ENCODE measurements around the gene FIGNL2. TPM values are rescaled to one million over a fixed set of nuclear protein-coding genes. Genes with fewer than 3 reads are reported as not detected.

Gene FIGNL2, protein sequence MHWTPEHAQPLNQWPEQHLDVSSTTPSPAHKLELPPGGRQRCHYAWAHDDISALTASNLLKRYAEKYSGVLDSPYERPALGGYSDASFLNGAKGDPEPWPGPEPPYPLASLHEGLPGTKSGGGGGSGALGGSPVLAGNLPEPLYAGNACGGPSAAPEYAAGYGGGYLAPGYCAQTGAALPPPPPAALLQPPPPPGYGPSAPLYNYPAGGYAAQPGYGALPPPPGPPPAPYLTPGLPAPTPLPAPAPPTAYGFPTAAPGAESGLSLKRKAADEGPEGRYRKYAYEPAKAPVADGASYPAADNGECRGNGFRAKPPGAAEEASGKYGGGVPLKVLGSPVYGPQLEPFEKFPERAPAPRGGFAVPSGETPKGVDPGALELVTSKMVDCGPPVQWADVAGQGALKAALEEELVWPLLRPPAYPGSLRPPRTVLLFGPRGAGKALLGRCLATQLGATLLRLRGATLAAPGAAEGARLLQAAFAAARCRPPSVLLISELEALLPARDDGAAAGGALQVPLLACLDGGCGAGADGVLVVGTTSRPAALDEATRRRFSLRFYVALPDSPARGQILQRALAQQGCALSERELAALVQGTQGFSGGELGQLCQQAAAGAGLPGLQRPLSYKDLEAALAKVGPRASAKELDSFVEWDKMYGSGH
- total RNA-seq: 1 to 10 TPM; 1.1 to 2.1 (median 1.3) TPM

DNA sequence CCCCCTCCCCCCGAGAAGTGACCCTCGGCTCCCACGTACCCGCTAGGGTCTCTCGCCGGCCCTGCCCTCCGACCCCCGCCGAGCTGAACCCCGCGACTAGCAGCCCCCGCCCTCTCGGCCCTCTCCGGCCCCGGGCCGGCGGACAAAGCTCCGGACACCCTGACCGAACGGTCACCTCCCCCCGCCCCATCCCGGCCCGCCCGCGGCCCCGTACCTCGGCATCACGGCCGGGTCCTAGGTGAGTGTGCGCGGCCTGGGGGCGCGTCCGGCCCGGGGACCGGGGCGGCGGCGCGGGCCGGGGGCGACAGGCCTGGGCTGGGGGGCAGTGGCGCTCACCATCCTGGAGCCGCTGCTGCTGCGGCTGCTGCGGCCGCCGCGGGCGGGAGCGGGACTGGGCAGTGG, at the start of gene FIGNL2:
Gene FIGNL2 (minus strand): TSS at position 393 of the 402 bp plus-strand sequence. CDS start 26,305 bp downstream, outside the sequence.
- H3K36me3 ChIP-seq: no peaks in the 10 kb centered on the region
- H3K27ac ChIP-seq: peak within 1 kb of the TSS; percentile 84 to 94 (median 92)
- no peaks in the 10 kb centered on the region for H3K9me3 ChIP-seq
- H3K4me3 ChIP-seq: peak within 1 kb of the TSS; percentile 63 to 80 (median 71)
- H3K27me3 ChIP-seq: peaks cover 0 to 22% of the 10 kb centered on the region in 2 donors
- TF ChIP-seq POLR2A (IDR thresholded peaks at IDR 0.05): no peak
- TF ChIP-seq EP300 (IDR thresholded peaks at IDR 0.05): no peak
- TF ChIP-seq, protein P1, sequence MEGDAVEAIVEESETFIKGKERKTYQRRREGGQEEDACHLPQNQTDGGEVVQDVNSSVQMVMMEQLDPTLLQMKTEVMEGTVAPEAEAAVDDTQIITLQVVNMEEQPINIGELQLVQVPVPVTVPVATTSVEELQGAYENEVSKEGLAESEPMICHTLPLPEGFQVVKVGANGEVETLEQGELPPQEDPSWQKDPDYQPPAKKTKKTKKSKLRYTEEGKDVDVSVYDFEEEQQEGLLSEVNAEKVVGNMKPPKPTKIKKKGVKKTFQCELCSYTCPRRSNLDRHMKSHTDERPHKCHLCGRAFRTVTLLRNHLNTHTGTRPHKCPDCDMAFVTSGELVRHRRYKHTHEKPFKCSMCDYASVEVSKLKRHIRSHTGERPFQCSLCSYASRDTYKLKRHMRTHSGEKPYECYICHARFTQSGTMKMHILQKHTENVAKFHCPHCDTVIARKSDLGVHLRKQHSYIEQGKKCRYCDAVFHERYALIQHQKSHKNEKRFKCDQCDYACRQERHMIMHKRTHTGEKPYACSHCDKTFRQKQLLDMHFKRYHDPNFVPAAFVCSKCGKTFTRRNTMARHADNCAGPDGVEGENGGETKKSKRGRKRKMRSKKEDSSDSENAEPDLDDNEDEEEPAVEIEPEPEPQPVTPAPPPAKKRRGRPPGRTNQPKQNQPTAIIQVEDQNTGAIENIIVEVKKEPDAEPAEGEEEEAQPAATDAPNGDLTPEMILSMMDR (IDR thresholded peaks at IDR 0.05): no peak
- 0% methylated on average over 3 to 23 of the region's 51 CpGs for WGBS, 2 donors
- H3K4me1 ChIP-seq: peaks cover 0 to 78% (median 24%) of the 10 kb centered on the region in 4 donors
- no peak for DNase-seq (ENCODE audit: low spot score in 2 of 2)

DNA sequence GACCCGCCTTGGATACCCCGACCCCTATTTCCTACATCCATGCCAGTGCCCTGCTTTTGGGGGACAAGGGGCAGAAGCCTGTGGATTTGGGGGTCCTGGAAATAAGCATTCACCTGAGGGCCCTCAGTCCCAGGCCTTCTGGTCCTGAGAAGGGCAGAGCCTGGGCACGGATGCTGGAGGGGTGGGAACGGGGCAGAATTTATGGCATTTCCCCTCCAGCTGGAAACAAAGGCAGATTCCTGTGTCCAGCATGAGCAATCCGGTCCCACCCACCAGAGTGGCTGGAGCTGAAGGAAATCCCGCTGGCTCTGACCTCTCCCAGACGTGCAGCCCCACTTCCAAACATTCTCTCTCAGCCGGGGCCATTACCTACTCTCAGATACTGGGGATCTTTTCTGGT, 48.7 kb upstream of the FIGNL2 start:
- DNase-seq (ENCODE audit: low spot score in 2 of 2): no peak
- H3K27ac ChIP-seq: no peak overlapping the region
- H3K27me3 ChIP-seq: no peaks in the 10 kb centered on the region
- H3K36me3 ChIP-seq: no peaks in the 10 kb centered on the region
- no peak for TF ChIP-seq POLR2A (IDR thresholded peaks at IDR 0.05)
- TF ChIP-seq EP300 (IDR thresholded peaks at IDR 0.05): no peak
- TF ChIP-seq, protein P1 (IDR thresholded peaks at IDR 0.05): no peak
- no peak overlapping the region for H3K4me3 ChIP-seq
- WGBS, 2 donors: 59 to 71% methylated on average over 8 of the region's 8 CpGs
- no peaks in the 10 kb centered on the region for H3K9me3 ChIP-seq
- peaks cover 0 to 22% (median 0%) of the 10 kb centered on the region in 4 donors for H3K4me1 ChIP-seq

DNA sequence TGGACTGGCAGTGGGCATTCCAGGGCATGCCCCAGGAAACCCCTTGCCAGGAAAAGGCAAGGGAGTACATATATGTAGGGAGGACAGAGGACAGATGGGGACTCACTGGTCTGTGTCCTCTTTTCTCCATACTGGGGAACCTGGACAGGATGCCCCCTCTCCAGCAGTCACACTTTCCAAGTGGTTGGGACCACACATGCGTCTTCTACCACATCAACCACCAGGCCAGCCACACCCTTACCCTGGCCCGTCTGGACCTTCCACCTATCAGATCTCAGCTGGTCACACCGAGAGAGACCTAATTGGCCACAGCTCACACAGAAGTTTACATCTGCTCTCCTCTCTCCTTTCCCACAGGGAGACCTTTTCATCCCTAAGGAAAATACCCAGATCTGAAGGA, 47.7 kb upstream of the FIGNL2 start:
- Histone ChIP-seq H3K9me3 (no peaks in the 10 kb centered on the region), H3K27ac (no peak overlapping the region), H3K4me3 (no peak overlapping the region), H3K27me3 (no peaks in the 10 kb centered on the region), H3K36me3 (no peaks in the 10 kb centered on the region), H3K4me1 (peaks cover 0 to 22% (median 0%) of the 10 kb centered on the region in 4 donors)
- no peak for TF ChIP-seq EP300 (IDR thresholded peaks at IDR 0.05)
- TF ChIP-seq, protein P1 (IDR thresholded peaks at IDR 0.05): no peak
- no peak for TF ChIP-seq POLR2A (IDR thresholded peaks at IDR 0.05)
- 74 to 82% methylated on average over 3 of the region's 3 CpGs for WGBS, 2 donors
- no peak for DNase-seq (ENCODE audit: low spot score in 2 of 2)

DNA sequence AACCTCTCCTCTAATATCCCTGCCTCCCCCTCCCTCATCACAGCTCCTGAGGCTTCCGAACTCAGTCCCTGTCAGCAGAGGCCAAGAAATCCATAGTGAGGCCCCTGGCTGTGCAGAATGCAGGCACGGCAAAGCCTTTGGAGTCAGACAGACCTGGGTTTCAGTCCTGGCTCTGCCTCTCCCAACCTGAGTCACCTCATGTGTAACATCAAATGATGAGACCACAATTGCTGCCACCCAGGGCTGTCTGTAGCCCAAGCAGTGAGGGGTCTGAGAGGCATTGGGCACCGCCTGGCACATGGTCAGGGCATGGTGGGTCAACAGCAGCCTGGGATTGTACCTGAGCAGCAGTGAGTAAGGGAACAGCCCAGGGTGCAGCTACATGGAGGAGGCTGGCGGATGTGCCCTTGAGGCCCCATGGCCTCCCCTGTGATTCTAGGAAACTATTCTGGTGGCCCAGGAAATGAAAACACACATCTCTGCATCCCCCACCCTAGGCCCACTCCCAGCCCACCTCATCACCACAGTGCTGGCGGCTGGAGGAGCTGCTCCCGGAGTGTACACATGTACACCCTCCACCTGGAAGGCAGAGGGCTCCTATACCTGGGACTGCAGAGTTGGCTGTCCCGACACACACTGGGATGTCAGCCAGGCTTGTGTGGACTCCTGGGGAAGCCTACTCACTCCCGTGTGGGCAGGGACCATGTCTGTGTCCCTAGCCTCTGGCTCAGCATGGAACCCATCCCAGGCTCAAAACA, 47.0 kb upstream of the FIGNL2 start:
- no peaks in the 10 kb centered on the region for H3K9me3 ChIP-seq
- H3K27ac ChIP-seq: no peak overlapping the region
- TF ChIP-seq POLR2A (IDR thresholded peaks at IDR 0.05) (no peak), EP300 (IDR thresholded peaks at IDR 0.05) (no peak)
- TF ChIP-seq, protein P1 (IDR thresholded peaks at IDR 0.05): no peak
- no peaks in the 10 kb centered on the region for H3K27me3 ChIP-seq
- no peak overlapping the region for H3K4me3 ChIP-seq
- 84 to 96% methylated on average over 5 to 8 of the region's 8 CpGs for WGBS, 2 donors
- peaks cover 0 to 22% (median 0%) of the 10 kb centered on the region in 4 donors for H3K4me1 ChIP-seq
- no peaks in the 10 kb centered on the region for H3K36me3 ChIP-seq
- DNase-seq (ENCODE audit: low spot score in 2 of 2): no peak

Measured in tibial nerve (tissue), 4 donors.